GM21576 (cell line): Measurements from ENCODE around the gene RDH16.

ENCODE experiments used
- ATAC-seq: cut with Tn5 transposase; IDR thresholded peaks from one replicate; pipeline ENCODE4 v1.9.1; 2021; ENCODE audit warnings: mild to moderate bottlenecking, moderate library complexity; ENCODE audit not compliant: unreplicated experiment

The RDH16 gene

GRCh38 chr12:56957229-56958052 lies at the start of gene RDH16:
RDH16 (minus strand) TSS chr12:56957608; CDS start chr12:56957462, 146 bp downstream.
- ATAC-seq: no peak

- ATAC-seq: no peak
These were observed 49.5 kb upstream of the RDH16 start for GRCh38 chr12:57006809-57007475.

DNA sequence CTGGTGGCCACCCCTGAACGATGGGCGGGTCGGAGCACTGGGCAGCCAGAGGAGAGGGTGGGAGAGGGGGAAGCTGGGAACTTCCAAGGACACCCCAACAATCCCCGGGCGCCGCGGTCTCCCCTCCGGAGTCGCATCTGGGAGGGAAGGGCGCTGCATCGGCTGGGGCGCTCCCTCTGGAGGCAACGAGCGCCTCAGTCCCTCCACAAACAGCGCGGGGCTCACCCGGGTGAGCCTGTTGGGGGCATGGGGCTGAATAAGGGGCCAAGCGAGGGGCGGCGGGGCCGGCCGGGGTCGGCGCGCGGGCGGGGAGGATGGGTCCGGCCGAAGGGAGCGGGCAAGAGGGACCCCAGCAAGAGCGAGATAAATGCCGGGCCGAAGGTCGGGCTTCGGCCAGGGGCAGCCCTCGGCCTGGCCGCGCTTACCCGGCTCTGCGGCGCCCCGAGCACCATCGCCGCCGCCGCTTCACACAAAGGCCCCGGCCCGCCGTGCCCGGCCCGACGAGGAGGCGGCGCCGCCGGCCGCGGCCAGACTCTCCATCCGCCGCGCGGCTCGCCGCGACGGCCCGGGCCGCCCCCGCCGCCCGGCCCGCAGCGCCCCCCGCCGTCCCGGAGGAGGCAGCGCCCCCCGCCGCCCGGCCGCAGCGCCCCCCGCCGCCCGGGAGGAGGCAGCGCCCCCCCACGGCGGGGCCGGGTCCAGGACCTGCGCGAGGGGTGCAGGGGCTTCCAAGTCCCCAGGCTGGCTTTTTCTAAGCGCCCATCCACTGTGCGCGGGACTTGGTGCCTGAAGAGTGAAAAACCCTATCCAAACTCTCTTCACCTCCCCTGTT lies 48.8 kb upstream of the RDH16 start, which contains the start of gene ZBTB39:
TSS of gene ZBTB39 (minus strand) at position 567 of the 829 bp plus-strand sequence. CDS start 1,629 bp downstream, outside the sequence.
- ATAC-seq: peak; percentile 58

DNA sequence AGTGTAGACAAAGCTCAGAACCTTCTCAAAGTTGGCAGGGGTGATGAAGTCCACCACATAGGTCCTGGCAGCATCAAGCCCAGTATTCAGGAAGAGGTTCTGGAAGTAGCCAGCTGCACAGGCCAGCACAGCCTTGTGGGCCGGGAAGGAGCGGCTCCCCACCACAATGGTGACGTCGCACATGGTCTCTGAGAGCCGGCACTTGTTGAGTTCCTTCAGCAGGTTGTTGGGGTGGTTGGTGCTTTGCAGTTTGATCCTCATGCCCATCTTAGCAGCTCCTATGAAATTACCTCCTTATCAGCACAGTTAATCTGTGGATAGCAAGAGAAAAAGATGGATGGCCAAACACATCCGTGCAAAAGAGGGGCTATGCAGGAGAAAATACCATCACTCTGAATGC lies 47.2 kb upstream of the RDH16 start:
- ATAC-seq: no peak

- ATAC-seq: no peak
These were observed 46.0 kb upstream of the RDH16 start for GRCh38 chr12:57003395-57003794.

DNA sequence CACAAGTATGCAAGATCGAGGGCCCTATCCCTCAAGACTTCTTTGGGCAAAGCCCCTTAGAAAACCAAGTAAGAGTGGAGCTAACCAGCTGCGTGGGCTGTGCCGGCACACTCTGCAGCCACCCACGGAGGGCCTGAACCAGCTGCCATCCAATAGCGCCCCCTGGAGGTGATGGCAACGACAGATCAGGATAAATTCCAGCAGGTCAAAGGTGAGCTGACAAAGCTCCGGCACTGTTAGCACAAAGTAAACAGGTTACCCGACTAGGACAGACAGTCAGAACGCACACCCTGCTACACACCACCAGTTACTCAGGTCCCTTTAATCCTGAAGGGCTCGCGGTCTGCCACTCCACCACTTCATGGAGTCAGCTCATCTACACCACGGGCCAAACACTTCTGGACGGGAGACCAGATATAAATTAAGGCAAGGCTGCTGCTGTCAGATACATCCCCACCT lies 44.1 kb upstream of the RDH16 start:
- ATAC-seq: no peak

DNA sequence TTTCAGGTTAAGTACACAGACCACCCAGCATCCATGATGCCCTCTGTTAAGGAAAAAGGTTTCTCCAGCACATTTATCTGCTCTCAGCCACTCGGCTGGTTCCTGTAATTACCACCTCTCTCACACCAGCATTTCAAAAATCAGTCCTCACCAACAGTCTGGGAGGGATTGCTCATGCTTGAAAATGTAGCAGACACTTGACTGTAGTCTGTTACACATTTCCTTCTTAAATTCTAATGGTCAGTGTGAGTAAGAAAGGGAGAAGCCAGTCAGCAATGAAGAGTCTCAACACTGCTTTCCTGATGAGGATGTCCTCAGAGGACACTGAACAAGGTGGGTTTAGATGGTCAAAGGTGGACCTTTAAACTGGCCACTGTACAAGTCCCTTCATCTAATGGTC lies 43.0 kb upstream of the RDH16 start:
- ATAC-seq: no peak

DNA sequence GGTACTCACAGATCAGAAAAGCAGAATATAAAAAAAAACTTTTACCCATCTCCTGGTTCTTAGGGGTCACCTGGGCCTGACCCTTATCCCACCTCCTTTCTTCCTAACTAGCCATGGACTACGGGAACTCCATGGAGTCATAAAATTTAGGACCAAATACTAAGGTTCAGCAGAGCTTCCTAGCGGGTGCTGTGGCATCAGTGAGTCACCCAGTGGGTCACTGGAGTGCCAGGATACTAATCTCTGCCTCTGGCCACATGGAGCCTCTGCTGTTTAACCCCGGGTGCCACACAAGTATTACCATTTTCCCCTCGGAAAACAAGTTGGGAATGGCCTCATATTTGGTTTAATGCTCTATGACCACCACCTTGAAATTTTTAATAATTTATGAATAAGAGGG lies 42.0 kb upstream of the RDH16 start:
- ATAC-seq: no peak

DNA sequence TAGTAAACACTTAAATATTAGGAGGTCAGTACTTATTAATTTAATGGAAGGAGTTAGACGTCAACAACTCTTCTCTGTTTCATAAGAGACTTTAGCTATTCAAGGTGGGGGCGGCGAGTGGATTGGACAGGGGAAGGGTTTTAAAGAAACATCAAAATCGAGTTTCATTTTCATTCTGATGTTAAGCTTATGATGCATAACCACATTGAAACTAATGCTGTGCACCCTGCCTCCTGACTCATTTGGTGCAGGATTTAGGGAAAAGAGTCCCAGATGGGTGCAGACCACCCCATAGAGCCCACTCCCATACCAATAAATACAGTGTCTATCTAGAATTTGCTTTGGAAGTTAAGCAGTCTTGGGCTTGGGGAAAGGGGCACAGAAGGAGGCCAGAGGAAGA lies 41.6 kb upstream of the RDH16 start:
- peak; percentile 84 for ATAC-seq

- ATAC-seq: no peak
These were observed 40.9 kb upstream of the RDH16 start for GRCh38 chr12:56998316-56998715.

DNA sequence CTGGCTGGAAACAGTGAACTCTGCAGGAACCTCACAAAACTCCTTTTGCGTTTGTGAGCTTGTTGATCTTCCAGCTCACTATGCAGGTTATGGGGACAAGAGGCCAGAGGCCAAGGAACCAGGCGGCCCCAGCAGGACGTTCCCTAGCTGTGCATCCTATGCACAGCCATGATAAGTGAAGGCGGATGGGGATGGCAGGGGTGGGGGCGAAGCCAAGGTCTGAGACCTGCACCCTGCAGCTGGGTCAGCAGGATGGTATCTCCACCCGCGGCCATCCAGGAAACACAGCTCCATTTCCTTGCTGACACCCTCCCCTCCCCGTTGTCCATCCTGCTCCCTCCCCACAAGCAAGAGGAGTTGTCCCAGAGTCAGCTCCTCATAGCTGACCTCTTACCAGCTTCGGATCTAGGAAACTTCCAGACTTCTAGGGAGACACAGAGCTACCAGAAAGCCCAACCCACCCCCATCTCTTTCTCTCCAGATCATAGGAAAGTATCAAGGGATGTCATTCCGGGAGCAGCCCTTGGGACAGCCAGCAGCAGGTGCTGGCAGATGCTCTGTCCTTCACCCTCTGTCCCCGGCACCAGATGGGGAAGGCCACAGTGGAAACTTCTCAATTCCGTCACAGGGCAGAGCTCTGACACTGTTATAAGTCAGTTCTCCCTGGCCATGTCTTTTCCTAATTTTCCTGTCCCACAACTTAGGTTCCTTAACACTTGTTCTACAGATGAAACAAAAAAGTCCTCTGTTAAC lies 39.6 kb upstream of the RDH16 start:
- no peak for ATAC-seq

DNA sequence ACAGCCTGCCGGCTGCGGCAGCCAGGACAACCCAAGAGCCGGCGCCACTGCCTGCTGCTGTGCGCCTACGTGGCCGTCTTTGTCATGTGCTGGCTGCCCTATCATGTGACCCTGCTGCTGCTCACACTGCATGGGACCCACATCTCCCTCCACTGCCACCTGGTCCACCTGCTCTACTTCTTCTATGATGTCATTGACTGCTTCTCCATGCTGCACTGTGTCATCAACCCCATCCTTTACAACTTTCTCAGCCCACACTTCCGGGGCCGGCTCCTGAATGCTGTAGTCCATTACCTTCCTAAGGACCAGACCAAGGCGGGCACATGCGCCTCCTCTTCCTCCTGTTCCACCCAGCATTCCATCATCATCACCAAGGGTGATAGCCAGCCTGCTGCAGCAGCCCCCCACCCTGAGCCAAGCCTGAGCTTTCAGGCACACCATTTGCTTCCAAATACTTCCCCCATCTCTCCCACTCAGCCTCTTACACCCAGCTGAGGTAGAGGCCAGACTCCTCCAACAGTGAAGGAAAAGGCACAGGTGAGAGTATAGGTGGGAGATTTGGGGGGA lies 38.6 kb upstream of the RDH16 start:
- ATAC-seq: no peak

DNA sequence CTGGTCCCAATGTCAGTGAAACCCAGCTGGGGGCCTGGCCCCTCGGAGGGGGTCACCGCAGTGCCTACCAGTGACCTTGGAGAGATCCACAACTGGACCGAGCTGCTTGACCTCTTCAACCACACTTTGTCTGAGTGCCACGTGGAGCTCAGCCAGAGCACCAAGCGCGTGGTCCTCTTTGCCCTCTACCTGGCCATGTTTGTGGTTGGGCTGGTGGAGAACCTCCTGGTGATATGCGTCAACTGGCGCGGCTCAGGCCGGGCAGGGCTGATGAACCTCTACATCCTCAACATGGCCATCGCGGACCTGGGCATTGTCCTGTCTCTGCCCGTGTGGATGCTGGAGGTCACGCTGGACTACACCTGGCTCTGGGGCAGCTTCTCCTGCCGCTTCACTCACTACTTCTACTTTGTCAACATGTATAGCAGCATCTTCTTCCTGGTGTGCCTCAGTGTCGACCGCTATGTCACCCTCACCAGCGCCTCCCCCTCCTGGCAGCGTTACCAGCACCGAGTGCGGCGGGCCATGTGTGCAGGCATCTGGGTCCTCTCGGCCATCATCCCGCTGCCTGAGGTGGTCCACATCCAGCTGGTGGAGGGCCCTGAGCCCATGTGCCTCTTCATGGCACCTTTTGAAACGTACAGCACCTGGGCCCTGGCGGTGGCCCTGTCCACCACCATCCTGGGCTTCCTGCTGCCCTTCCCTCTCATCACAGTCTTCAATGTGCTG lies 38.0 kb upstream of the RDH16 start:
- ATAC-seq: no peak

DNA sequence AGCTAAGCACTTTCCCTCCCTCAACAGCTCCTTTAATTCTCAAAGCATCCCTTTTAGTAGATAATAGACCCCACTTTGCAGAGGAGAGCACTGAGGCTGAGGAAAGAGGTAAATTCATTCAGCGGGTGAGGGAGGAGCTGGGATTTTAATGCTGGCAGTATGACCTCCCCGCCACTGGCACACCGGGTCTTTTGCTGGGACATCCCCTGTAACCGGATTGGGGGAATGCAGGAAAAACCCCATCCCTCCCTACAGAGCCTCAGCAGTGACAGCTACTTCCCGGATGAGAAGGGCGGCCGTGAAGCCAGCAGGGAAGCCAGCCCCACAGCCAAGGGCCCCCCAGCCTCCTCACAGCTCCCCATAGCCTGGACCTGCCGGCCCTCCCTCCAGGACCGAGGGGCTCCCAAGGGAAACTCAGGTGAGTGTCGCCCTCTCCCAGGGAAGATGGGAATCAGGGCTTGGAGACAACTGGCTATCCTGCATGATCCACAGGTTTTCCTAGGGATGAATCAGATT lies 36.9 kb upstream of the RDH16 start:
- ATAC-seq: no peak

- ATAC-seq: no peak
These were observed 35.9 kb upstream of the RDH16 start for GRCh38 chr12:56993346-56993745.

DNA sequence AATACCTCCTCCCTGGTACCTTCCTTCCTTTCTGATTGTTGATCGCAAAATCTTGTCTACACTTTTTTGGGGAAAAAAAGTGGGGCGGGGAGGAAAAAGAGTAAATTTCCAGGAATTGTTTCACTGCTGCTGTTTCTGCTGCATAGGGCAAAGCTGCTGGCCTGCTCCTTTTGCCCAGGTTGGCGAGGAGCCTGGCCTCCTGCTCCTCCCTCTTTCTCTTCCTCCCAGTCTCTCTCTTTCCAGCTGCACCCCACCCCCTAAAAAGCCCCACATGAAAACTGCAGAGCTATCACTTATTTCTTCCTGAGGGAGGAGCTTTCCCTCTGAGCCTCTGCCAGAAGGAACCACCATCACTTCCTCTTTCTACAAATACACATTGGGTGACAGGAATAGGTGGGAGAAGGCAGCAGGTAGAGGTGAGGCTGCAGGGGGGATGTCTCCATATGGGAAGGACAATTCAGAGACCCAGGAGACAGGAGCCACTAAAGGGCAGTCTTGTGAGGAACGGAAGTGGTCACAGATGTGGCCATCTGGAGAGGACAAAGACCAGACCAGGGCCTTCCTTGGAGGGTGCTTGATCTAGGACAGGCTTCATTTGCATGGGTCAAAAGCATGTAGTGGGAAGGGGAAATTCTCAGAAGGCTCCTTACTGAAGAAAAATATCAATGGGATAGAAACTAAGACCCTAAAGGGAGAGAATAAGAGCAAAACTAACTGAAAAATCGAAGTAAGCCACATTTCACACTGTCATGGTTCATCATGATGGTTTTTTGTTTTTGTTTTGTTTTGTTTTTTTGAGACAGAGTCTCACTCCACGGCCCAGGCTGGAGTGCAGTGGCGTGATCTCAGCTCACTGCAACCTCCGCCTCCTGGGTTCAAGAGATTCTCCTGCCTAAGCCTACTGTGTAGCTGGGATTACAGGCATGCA lies 34.2 kb upstream of the RDH16 start:
- ATAC-seq: no peak

GRCh38 chr12:56990648-56991318 lies 33.4 kb upstream of the RDH16 start:
- ATAC-seq: no peak
